Endometrial microvascular endothelial cells (primary cell): Measurements from ENCODE around the gene TMEM184A. TPM values are rescaled to one million over a fixed set of nuclear protein-coding genes. Genes with fewer than 3 reads are reported as not detected.

ENCODE experiments used
- in situ Hi-C: cut with HindIII; loops from 2 replicates; pipeline ENCODE4 v1.10.0; 2017; ENCODE audit warnings: low sequenced_read_pairs, low pct_unique_long_range_greater_than_20kb; ENCODE audit errors: inconsistent ontology term
- total RNA-seq: library from RNA; depleted of rRNA; stranded (reverse); fragments of >200 nt; gene quantifications from one replicate; pipeline ENCODE4 v1.2.3, GENCODE V29; 2015; ENCODE audit errors: inconsistent ontology term

The TMEM184A gene
- not detected for total RNA-seq

DNA sequence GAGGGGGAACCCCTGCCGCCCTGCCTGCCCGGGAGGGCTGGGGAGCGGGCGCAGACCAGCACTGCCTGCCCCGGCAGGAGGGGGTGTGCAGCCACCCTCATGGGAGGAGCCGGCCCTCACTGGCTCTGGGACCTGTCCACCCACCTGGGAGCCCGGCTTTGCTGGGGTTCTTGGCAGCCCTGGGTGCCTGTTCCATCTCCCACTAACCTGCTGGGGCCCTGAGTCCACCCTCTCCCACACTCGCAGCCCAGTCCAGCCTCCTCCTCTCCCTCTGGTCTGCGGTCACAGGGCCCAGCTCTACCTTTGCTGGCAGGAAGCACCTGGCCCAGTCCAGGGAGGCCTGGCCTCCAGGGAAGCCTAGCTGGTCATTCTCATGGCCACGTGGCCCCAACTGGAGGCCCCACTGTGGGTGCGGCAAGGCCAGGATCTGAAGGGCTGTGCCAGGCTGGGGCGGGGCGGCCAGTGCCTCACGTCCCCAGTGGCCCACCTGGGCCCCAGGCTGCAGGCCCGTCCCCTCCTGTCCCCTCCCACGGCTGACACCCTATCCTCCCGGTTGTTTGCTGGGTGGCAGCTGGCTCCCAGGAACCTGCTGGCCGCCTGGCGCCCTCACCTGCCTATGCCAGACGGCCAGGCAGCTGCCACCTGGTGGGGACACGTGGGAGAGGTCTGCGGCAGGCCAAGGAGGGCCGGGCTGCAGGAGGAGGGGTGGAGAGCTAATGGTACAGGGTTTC is at the start of gene TMEM184A:
Gene TMEM184A, minus strand, starts transcription at position 393 of the 731 bp plus-strand sequence. CDS start 721 bp downstream, outside the sequence.
- in situ Hi-C loops: no loop called here

DNA sequence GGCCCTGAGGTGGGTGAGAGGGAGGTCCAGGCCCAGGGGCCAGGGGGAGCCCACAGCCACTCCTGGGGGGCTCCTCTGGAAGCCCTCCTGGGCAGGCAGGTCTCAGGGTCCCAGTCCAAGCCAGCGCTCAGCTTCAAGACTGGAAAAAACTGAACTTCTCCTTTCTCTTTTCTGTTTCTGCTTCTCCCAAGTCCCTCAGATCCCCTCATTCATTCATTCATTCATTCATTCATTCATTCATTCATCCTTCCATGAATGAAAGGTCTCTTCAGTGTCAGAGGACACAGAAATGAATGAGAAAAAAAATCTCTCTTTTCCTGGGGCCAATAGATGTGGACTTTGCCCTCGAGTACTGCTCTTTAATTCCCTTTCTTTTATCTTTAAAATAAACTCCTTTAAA is 48.4 kb upstream of the TMEM184A start:
- in situ Hi-C loops: no loop called here

DNA sequence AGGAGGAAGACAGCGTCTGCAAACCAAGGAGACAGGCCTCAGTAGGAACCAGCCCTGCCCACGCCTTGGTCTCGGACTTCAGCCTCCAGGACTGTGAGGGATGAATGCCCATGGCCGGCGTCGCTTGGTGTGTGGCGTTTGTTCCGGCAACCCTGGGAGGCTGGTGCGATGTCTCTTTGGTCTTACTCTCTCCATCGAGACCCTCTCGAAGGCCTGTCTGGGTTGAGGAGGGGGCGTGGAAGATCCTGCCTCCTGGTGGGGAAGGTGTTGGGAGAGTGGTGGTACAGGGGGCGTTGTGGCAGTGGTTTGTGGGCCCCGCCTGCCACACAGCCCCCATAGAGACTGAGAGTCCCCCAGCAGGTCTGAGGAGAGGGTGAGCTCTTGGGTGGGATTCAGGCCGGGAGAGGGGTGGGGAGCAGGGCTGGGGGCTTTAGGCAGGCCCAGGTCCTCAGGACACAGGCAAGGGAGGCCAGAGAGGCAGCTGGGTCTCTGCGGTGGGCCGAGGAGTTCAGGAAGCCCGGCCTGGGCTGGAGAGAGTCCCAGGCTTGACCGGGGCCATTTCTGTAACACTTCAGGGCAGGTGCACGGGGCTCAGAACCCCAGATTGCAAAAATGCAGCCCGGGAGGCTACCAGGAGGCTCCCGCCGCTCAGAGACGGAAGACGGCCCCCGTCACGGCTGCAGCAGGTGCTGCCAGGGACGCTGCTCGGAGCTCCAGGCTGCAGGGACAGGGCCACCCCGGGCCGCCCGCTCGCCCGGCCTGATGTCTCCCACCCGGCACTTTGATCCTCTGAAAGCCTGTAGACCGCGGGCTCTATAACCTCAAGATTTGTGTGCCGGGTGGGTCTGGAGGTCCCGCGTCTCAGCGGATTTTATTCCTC is 47.6 kb upstream of the TMEM184A start:
- in situ Hi-C loops: no loop called here

DNA sequence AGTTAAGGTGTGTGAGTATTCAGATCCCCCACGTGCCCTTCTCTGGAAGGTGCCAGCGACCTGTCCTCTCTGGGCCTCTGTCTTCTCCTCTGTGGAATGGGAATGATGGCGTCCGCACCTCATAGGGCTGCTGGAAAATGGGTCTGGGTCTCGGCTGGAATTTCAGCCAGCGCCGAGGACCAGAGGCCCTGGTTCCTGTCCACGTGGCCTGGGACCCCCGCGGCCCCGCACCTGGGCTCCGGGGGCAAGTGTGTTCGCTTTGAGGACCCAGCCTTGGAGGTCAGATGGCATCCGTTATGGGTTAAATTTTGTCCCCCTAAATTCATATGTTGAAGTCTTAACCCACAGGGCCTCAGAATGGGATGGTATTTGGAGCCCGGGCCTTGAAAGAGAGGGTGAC is 46.4 kb upstream of the TMEM184A start:
- in situ Hi-C loops: no loop called here

DNA sequence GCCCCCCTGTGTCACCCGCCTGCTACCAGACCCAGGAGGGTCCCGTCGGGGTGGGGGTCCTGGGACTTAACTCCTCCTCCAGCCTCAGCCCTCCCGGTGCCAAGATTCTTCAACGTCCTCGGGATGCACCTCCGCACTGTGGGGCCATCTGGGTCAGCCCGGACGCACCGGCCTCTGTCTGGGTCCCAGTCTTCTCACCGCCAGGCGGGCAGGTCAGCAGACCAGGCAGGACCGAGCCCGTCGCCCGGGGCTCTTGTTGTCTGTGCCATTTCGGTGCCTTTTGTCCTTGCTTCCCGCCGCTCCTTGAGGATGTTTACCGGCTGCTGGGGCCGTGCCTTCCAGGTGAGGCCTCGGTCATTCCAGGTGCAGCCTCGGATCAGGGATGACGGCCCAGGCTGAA is 46.0 kb upstream of the TMEM184A start:
- in situ Hi-C loops: no loop called here

DNA sequence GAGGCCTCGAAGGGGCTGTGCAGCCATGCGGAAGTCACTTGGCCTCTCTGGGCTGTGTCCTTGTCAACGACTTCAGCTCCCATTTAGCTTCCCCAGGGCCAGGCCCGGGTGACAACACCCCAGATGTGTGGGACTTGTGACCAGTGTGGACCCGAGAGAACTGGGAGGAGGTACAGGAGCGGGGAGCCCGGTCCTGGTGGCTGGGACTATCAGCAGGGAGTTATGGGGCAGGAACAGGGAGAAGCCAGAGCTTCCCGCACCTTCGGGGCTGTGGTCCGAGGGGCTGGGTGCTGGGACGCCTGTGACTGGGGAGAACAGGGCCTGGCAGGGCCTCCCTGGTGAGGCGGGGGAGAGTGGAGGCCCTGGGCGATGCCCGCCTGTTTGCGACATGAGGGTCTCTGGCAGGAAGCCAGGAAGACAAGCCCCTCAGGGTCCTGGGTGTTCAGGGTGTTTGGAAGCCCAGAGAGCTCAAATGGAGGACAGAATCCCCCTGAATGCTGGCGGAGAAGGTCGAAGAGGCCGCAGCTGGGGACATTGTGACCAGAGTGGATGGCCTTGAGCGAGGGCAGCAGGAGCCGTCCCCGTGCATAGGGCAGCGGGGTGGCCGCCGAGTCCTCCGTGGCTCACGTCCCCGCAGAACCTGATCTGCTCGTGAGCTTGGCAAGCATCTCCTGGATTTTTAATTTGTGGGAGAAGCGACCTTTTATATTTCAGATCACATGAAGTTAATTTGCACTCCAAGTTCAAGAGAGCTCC is 43.8 kb upstream of the TMEM184A start:
- in situ Hi-C loops: no loop called here

DNA sequence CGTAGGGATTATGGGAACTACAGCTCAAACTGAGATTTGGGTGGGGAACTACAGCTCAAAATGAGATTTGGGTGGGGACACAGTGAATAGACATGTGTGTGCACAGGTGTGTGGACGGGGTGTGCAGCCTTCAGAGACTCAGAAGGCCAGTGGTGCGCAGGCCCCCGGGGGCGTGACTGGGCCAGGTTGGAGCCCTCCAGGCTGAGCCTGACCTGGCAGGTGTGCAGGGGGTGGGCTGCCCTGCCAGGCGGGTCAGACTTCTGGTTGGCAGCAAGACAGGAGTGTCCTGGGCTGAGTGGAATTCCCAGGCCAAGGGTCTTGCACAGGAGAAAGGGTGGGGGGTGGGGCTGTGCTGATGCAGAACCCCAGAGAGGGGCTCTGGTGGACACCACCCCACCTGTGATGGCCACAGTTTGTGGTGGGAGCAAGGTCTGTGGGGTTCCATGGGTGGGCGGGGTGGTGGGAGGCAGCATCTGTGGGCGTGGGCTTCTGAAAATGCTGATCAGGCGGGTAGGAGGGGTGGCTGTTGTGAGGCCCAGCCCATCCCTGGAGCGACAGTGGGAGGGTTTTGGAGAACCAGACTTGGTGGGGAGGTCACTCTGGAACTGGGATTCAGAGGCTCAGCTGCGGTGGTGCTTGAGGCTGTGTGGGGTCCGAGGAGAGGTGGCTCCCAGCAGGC is 43.1 kb upstream of the TMEM184A start:
- in situ Hi-C loops: no loop called here

DNA sequence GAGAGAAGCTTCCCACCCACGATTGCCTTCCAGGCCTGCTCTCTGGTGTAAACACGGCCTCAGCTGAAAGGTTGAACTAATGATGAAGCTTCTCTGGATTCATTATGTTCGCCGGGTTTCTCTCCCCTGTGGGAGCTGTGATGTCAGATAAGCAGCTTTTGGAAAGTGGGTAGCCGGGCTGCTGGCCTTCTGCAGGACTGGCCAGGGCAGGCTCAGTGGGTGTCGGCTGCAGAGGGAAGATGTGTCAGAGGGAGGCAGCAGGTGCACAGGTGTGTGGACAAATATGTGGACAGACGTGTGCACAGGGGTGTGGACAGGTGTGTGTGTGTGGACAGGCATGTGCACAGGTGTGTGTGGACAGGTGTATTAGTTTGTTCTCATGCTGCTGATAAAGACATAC is 42.3 kb upstream of the TMEM184A start:
- in situ Hi-C loops: no loop called here

DNA sequence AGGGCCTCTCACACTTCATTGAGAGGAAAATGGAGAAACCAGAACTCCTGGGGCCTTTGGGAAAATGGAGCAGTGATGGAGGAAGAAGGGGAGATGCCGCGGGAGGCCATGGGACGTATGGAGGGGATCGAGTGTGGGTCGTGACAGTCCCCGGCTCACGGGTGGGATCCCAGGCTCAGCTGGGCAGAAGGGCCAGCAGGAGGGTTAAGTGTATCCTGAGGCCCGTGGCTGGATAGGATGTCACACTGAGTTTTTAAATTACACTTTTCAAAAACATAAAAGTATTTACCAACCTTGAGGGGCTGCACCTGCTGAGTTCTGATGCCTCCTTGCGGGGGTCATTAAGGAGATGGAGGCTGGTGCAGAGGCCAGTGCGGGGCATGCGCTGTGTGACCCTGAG is 41.8 kb upstream of the TMEM184A start:
- in situ Hi-C loops: no loop called here

DNA sequence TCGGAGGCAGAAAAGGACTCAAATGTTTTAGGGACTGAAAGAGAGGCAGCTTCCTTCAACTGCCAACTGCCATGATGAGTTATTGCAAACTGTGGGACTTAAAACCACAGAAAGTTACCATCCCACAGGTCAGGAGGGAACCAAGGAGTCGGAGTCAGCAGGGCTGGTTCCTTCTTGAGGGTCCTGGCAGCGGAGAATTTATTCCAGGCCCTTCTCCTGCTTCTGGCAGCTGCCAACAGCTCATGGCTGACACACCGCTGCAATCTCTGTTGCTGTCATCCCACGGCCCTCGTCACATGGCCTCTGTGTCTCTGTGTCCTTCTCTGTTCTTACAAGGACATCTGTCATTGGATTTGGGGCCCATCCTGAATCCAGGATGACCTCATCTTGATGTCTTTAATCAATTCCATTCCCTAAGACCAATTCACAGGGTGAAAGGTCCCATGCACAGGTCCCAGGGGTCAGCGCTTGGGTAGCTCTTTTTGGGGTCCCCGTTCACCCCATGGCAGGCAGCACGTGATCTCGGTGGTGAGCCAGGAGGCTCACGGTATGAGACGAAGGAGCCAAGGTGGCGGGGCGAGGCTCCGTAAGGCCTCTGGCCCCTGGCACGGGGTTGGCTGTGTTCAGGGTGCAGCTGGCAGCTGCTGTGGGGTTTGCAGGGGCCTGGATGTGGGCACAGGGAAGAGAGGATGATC is 41.2 kb upstream of the TMEM184A start:
- in situ Hi-C loops: no loop called here

DNA sequence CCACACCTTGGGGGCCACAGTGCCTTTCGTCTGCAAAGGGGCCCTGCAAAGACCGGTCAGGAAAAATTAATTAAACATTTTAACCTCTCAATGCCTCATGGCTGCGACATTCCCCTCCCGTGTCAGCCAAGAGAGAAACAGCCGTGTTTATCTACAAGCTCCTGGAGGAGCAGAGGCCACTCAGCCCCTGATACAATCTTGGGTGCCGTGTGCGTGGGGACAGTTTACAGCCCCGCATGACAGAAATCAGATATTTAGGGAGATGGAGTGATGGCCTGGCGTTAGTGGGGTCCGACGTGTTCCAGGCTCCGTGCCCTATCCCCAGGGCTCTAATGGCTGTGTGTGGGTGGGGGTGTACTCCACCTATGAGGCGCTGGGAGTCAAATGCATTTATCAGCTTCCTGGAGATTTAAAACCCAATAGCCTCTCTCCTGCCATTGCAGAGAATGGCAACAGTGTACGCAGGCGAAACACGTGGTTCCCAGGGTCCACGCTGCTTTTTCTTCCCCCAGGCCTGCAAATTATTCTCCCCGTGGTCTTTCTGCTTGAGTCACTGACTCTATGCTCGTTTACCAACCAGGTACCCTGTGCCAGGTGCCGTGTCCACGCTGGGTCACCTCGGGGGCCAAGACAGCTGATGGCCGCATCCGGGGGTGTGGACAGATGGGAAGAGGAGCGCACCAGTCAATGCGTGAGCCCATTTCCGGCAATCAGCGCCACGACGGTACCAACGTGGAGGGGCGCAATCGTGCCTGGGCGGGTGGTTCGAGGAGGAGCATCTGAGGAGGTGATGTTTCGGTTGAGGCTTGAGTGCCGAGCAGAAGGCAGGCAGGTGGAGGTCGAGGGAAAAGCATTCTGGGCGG is 40.4 kb upstream of the TMEM184A start:
- in situ Hi-C loops: no loop called here

DNA sequence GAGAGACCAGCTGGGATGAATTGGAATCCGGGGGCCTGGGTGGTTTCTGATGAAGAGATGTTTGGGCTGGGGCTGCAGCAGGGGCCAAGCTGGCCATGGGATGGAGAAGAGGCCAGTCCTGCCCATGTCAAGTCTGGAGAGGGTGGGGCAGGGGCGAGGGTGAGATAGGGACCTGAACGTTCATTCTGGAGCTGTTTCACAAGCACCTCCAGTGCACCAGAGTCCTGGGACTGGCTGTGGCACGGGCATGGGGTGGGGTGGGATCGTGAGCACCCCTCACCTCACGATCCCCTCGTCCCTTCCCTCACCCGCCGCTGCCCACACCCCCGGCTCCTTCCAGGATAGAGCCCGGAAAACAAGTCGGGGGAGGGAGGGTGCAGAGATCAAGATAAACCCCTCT is 39.6 kb upstream of the TMEM184A start:
- in situ Hi-C loops: no loop called here

DNA sequence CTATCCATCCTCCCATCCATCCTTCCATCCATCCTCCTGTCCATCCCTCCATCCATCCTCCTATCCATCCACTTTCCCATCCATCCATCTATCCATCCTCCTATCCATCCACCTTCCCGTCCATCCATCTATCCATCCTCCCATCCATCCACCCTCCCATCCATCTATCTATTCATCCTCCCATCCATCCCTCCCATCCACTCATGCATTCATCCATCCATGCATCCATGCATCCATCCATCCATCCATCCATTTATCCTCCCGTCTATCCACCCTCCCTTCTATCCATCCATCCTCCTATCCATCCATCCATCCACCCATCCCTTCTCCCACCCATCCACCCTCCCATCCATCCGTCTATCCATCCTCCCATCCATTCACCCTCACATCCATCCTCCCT is 39.0 kb upstream of the TMEM184A start:
- in situ Hi-C loops: no loop called here

DNA sequence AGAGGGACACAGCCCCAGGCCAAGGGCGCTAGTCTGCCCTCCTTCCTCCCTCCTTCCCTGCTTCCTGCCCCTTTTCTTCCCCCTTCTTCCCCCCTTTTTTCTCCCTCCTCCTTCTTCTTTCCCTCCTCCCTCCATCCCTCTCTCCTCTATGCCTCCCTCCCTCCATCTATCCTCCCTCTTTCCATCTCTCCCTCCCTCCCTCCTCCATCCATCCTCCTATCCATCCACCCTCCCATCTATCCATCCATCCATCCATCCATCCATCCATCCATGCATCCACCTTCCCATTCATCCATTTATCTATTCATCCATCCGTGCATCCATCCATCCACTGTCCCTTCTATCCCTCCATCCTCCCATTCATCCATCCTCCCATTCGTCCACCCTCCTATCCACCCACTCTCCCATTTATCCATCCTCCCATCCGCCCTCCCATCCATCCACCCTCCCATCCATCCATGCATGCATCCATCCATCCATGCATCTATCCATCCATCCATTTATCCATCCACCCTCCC is 38.0 kb upstream of the TMEM184A start:
- in situ Hi-C loops: no loop called here

DNA sequence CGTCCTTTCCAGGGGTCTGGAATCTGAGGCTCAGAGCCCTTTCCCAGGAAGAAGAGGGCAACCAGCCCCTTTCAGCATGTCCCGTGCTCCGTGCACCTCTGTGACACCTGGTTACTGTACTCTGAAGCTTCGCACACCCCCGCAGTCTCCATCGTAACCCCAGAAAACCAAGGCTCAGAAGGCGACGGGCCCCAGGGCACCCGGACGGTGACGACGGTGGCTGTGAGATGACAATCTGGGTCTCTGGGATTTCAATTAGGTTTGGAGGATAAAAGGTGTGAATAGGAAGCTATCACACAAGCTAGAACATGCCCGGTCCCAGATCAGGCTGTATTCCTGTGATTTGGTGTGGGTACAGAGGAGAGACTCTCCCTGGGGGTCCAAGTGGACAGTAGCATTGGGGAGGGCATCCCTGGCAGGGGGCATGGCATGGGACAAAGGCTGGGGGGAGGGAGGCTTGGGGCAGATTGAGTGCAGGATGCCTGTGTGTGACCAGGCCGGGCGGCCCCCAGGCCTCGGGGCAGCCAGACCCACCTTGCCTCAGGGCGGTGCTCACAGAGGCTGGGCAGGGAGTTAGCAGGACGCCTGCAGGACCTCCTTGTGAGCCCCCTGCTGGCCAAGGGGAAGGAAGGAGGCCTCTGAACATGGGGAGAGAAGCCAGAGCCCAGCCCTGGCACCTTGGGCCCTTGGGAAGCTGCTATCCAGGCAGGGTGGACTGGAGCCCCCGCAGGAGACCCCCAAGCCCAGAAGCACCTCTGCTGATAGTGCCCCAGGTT is 37.3 kb upstream of the TMEM184A start:
- in situ Hi-C loops: no loop called here

DNA sequence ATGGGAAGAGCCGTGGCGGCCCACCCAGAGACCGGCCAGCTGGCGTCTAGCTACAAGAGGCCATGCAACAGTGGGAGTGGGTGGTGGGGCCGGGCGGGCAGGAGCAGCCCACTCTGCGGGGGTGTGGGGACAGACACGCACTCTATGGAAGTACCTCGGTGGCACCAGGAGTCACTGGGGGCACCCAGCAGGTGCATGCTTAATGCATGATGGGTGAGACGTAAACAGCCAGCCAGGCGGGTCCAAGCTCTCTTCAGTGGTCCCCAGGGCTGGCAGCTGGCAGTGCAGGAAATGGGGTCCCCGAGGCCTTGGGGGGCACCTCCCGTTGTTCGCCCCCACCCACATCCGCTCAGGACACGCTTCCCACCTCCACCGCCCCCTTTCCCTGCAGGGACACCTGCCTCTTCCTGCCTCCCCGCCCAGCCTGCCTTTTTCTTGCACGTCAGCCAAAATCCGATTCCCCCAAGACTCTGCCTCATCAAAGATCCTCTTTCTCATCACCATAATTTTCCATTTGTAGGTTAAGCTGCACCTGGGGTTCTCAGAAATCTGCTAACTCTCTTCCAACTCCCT is 36.4 kb upstream of the TMEM184A start:
- in situ Hi-C loops: no loop called here
